HepG2 (cell line): ENCODE data around the gene SPPL2B.

ENCODE experiments used
- CHD2 ChIP-seq: IDR thresholded peaks from 2 replicates; pipeline ENCODE4 v1.6.1; 2011; ENCODE audit warnings: low read depth, low read length, improper control_type of control experiment
- GATA4 ChIP-seq: sonication (generic); IDR thresholded peaks from 2 replicates; pipeline ENCODE4 v1.6.1; 2016; ENCODE audit warnings: antibody characterized with exemption, low read depth, borderline replicate concordance
- TAF1 ChIP-seq: sonication (generic); formaldehyde crosslinking; IDR thresholded peaks from 2 replicates; pipeline ENCODE4 v1.4.0; 2020; ENCODE audit warnings: missing genetic modification reagents
- TF ChIP-seq, protein P1 (sequence below): sonication (generic); formaldehyde crosslinking; IDR thresholded peaks from 2 replicates; pipeline ENCODE4 v1.8.0; 2023; ENCODE audit warnings: mild to moderate bottlenecking, missing genetic modification reagents

DNA sequence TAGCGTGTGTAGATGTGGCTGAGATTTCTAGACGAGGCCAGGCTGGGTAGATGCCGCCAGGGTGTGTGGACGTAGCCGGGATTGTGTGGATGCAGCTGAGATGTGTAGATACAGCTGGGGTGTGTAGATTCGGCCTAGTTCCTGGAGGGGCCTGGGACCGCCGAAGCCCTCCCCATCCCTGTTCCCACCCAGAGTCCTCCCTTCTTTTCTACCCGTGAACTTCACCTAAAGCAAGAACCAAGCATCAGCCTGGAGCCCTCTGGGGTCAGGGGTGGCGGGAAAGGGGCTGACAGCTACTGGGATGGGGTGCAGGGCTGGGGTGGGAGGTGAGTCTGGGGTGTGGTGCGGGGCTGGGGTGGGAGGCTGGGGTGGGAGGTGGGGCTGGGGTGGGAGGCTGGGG is 32.3 kb downstream of the SPPL2B start:
- TF ChIP-seq CHD2 (no peak), TAF1 (no peak), GATA4 (no peak)
- TF ChIP-seq, protein P1, sequence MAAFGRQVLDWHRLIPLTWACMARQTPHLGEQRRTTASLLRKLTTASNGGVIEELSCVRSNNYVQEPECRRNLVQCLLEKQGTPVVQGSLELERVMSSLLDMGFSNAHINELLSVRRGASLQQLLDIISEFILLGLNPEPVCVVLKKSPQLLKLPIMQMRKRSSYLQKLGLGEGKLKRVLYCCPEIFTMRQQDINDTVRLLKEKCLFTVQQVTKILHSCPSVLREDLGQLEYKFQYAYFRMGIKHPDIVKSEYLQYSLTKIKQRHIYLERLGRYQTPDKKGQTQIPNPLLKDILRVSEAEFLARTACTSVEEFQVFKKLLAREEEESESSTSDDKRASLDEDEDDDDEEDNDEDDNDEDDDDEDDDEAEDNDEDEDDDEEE (CRISPR knock-in tag): no peak
